GM19438 (cell line): Measurements from ENCODE around the gene STRA6.

Source experiments
- ATAC-seq: cut with Tn5 transposase; IDR thresholded peaks from one replicate; pipeline ENCODE4 v1.9.1; 2021; ENCODE audit warnings: low read depth; ENCODE audit not compliant: unreplicated experiment

Gene STRA6

GRCh38 chr15:74208901-74209559, 6.4 kb upstream of the STRA6 start:
- ATAC-seq = no peak

GRCh38 chr15:74208496-74208895, 5.9 kb upstream of the STRA6 start:
- ATAC-seq = no peak

GRCh38 chr15:74207652-74208440, 5.3 kb upstream of the STRA6 start:
- ATAC-seq = no peak

- ATAC-seq = no peak
Measured at GRCh38 chr15:74206801-74207281, 4.3 kb upstream of the STRA6 start.

GRCh38 chr15:74205582-74205947, 3.0 kb upstream of the STRA6 start:
- no peak for ATAC-seq

- no peak for ATAC-seq
Measured at GRCh38 chr15:74203914-74204431, 1.4 kb upstream of the STRA6 start.

GRCh38 chr15:74201710-74202420, 722 bp downstream of the STRA6 start:
- ATAC-seq = no peak

- ATAC-seq = no peak
Measured at GRCh38 chr15:74200871-74201419, 1.6 kb downstream of the STRA6 start.

GRCh38 chr15:74200412-74200815, 2.2 kb downstream of the STRA6 start:
- no peak for ATAC-seq

GRCh38 chr15:74199297-74199652, 3.3 kb downstream of the STRA6 start:
- ATAC-seq = no peak

GRCh38 chr15:74197176-74197965, 5.2 kb downstream of the STRA6 start:
- no peak for ATAC-seq

- ATAC-seq = no peak
Measured at GRCh38 chr15:74196175-74196574, 6.4 kb downstream of the STRA6 start.

- ATAC-seq = no peak
Measured at GRCh38 chr15:74194572-74195559, 7.7 kb downstream of the STRA6 start.

GRCh38 chr15:74193905-74194304, 8.7 kb downstream of the STRA6 start:
- ATAC-seq = no peak

GRCh38 chr15:74193299-74193718, 9.3 kb downstream of the STRA6 start:
- no peak for ATAC-seq

- ATAC-seq = no peak
Measured at GRCh38 chr15:74192751-74193150, 9.8 kb downstream of the STRA6 start.

GRCh38 chr15:74191798-74192197, 10.8 kb downstream of the STRA6 start:
- no peak for ATAC-seq

GRCh38 chr15:74188216-74188615, 14.4 kb downstream of the STRA6 start:
- ATAC-seq = no peak
